ENCODE data around the gene CEP89.
"Not testable (repeated sequence)": the region's sequence is repeated elsewhere in the genome, so short reads cannot be mapped to it uniquely, and the experiment has no call there.

CEP89 gene

DNA sequence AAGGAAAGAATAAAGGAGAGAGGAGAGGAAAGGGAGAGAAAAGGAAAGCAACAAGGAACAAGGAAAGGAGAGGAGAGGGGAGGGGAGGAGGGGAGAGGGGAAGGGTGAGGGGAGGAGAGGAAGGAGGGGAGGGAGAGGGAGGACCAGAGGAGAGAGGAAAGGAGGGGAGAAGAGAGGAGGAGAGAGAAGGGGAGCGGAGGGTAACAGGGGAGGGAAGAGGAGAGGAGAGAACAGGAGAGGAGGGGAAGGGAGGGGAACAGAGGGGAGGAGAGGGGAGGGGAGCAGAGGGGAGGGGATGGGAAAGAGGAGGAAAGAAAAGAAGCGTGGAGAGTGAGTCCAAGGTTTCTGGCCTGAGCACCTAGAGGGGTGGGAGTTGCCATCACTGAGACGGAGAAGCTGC is 27.0 kb upstream of the CEP89 start:
- no peak for DNase-seq (ENCODE audit: low read depth)
- no peak overlapping the region for H3K4me3 ChIP-seq (ENCODE audit: low read length)
- TF ChIP-seq CTCF (conservative IDR thresholded peaks at IDR 0.05; ENCODE audit: low read length) = no peak

- DNase-seq (ENCODE audit: low read depth) = no peak
These were observed 26.1 kb upstream of the CEP89 start for GRCh38 chr19:32997716-32998355.

GRCh38 chr19:32997061-32997464 is 25.3 kb upstream of the CEP89 start:
- H3K4me3 ChIP-seq (ENCODE audit: low read length); DNase-seq (ENCODE audit: low read depth): not testable (repeated sequence)

More at GRCh38 chr19:32997716-32998355, 26.1 kb upstream of the CEP89 start:
- no peak overlapping the region for H3K4me3 ChIP-seq (ENCODE audit: low read length)
- TF ChIP-seq CTCF (conservative IDR thresholded peaks at IDR 0.05; ENCODE audit: low read length) = no peak

GRCh38 chr19:32995966-32996365 is 24.2 kb upstream of the CEP89 start:
- not testable (repeated sequence) for H3K4me3 ChIP-seq (ENCODE audit: low read length)

GRCh38 chr19:32988724-32989123 is 17.0 kb upstream of the CEP89 start:
- H3K4me3 ChIP-seq (ENCODE audit: low read length) = no peak overlapping the region
- no peak for DNase-seq (ENCODE audit: low read depth)
- no peak for TF ChIP-seq CTCF (conservative IDR thresholded peaks at IDR 0.05; ENCODE audit: low read length)

More at GRCh38 chr19:32995966-32996365, 24.2 kb upstream of the CEP89 start:
- not testable (repeated sequence) for DNase-seq (ENCODE audit: low read depth)

GRCh38 chr19:32988254-32988653 is 16.5 kb upstream of the CEP89 start:
- not testable (repeated sequence) for H3K4me3 ChIP-seq (ENCODE audit: low read length); DNase-seq (ENCODE audit: low read depth)

- H3K4me3 ChIP-seq (ENCODE audit: low read length) = not testable (repeated sequence)
These were observed 10.7 kb upstream of the CEP89 start for GRCh38 chr19:32982488-32982887.

DNA sequence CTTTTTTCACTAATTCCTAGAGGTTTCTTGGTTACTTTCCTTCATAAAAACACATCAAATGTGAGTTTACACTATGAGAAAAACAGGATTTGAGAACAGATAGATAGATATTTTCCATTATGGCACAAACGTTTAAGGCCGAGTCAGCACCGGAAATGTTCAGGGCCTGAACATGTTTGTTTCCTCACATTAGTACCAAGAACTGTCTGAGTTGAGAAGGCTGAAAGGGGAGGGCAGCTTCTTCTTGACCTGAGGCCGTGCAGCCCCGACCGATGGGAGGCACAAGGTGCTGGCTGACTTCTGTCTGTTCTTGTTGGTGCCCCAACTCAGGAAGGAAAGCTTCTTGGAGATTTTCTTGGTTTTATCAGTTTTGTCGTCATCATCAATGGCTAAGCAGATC is 8.0 kb upstream of the CEP89 start:
- DNase-seq (ENCODE audit: low read depth); H3K4me3 ChIP-seq (ENCODE audit: low read length): not testable (repeated sequence)

More at GRCh38 chr19:32982488-32982887, 10.7 kb upstream of the CEP89 start:
- DNase-seq (ENCODE audit: low read depth) = not testable (repeated sequence)

DNA sequence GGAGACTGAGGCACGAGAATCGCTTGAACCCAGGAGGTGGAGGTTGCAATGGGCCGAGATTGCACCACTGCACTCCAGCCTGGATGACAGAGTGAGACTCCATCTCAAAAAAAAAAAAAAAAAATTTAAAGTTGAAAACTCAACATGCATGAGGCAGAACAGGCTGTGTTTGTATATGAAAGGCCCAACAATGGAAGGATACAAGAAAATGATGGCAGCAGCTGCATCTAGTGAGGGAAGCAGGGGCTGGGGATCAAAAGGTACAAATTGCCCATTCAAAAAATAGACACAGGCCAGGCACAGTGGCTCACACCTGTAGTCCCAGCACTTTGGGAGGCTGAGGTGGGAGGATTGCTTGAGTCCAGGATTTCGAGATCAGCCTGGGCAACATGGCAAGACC is 6.1 kb upstream of the CEP89 start:
- not testable (repeated sequence) for H3K4me3 ChIP-seq (ENCODE audit: low read length); DNase-seq (ENCODE audit: low read depth)

DNA sequence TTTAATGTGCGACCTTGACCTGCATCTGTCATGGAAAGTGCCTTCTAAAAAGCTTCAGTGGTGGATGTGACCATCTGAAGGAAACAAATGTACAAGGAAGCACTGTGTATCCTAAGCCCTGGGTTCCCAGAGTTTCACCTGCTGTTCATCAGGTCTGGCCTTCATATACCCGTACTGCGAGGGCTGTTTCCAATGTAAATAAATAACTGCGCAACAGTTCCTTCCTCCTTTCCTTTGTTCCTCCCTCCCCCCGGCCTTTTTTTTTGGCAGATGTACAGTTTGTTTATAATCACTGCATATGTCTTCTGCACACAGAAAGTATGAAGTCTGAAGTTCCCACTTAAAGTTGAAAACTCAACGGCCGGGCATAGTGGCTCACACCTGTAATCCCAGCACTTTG is 5.5 kb upstream of the CEP89 start:
- no peak for DNase-seq (ENCODE audit: low read depth)
- no peak overlapping the region for H3K4me3 ChIP-seq (ENCODE audit: low read length)
- no peak for TF ChIP-seq CTCF (conservative IDR thresholded peaks at IDR 0.05; ENCODE audit: low read length)
